WERI-Rb-1 (cell line): Measurements from ENCODE around the gene RIPOR2.

Source experiments
- DNase-seq: peaks from one replicate; pipeline ENCODE4 v3.0.0-alpha.2; 2020
- H3K27ac ChIP-seq: fragments of 250-450 bp; sonication (Bioruptor Pico); 2 replicates; pipeline ENCODE4 v1.5.1; 2020; ENCODE audit warnings: mild to moderate bottlenecking, moderate library complexity
- H3K27me3 ChIP-seq: fragments of 250-450 bp; sonication (Bioruptor Pico); 2 replicates; pipeline ENCODE4 v1.5.1; 2021; ENCODE audit warnings: mild to moderate bottlenecking, low read depth, moderate library complexity; ENCODE audit not compliant: insufficient read depth, severe bottlenecking
- H3K36me3 ChIP-seq: fragments of 250-450 bp; sonication (Bioruptor Pico); 2 replicates; pipeline ENCODE4 v1.5.1; 2020; ENCODE audit warnings: mild to moderate bottlenecking, moderate library complexity
- H3K4me3 ChIP-seq: 2 replicates; pipeline ENCODE4 v1.5.1; 2011; ENCODE audit warnings: low read depth, mild to moderate bottlenecking, control low read depth, low read length
- H3K9me3 ChIP-seq: fragments of 250-450 bp; sonication (Bioruptor Pico); 2 replicates; pipeline ENCODE4 v1.5.1; 2021; ENCODE audit warnings: mild to moderate bottlenecking, moderate library complexity; ENCODE audit not compliant: severe bottlenecking
- TF ChIP-seq, protein P1 (sequence below): IDR thresholded peaks from 2 replicates; pipeline ENCODE4 v1.5.1; 2011; ENCODE audit warnings: low read depth, mild to moderate bottlenecking, control low read depth, inconsistent platforms, low read length

RIPOR2 gene

DNA sequence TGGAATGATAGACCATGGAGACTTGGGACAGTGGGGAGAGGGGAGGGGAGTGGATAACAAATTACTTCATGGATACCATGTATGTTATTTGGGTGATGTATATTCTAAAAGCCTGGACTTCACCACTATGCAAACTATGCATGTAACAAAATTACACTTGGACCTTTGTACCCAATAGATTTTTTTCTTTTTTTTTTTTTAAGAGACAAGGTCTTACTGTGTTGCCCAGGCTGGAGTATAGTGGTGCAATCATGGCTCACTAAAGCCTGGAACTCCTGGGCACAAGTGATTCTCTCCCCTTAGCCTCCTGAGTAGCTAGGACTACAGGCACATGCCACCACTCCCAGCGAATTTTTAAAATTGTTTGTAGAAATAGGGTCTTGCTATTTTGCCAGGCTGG, 45.3 kb downstream of the RIPOR2 start:
- Histone ChIP-seq H3K9me3 (no peaks in the 10 kb centered on the region), H3K27ac (no peak overlapping the region), H3K4me3 (no peak overlapping the region), H3K27me3 (no peaks in the 10 kb centered on the region), H3K36me3 (no peaks in the 10 kb centered on the region)
- DNase-seq: no peak
- TF ChIP-seq, protein P1, sequence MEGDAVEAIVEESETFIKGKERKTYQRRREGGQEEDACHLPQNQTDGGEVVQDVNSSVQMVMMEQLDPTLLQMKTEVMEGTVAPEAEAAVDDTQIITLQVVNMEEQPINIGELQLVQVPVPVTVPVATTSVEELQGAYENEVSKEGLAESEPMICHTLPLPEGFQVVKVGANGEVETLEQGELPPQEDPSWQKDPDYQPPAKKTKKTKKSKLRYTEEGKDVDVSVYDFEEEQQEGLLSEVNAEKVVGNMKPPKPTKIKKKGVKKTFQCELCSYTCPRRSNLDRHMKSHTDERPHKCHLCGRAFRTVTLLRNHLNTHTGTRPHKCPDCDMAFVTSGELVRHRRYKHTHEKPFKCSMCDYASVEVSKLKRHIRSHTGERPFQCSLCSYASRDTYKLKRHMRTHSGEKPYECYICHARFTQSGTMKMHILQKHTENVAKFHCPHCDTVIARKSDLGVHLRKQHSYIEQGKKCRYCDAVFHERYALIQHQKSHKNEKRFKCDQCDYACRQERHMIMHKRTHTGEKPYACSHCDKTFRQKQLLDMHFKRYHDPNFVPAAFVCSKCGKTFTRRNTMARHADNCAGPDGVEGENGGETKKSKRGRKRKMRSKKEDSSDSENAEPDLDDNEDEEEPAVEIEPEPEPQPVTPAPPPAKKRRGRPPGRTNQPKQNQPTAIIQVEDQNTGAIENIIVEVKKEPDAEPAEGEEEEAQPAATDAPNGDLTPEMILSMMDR: no peak

DNA sequence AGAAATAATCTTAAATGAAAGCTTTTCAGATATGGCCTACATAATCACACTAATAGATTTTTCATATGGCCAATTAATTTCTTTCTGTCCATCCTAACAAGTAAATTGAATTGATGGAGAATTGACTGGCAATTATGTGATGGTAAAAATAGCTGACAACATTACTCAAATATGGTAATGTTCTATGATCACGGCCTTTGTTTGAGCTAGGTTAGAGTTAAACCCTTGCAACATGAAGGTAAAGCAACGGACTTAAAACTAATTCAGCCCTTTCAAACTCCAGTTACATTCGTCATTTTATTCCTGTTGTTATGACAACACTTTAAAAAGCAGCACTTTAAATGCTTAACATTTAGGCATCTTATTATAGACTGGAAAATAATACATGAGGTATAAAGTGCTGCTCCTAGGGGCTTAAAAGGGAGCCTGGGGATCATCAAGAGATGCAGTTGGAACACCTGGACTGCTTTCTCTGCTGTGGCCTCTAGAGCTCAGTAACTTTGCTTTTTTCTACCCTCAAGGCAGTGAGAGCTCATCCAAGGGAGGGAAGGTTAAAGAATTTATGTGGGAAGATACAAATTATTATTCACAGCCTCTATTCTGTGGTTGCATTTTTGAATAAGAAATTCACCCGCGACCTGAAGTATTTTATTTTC, 46.9 kb downstream of the RIPOR2 start:
- H3K36me3 ChIP-seq: no peaks in the 10 kb centered on the region
- TF ChIP-seq, protein P1: 0 out of 2 replicates have a peak, but pooled peaks have one; percentile 15
- DNase-seq: no peak

DNA sequence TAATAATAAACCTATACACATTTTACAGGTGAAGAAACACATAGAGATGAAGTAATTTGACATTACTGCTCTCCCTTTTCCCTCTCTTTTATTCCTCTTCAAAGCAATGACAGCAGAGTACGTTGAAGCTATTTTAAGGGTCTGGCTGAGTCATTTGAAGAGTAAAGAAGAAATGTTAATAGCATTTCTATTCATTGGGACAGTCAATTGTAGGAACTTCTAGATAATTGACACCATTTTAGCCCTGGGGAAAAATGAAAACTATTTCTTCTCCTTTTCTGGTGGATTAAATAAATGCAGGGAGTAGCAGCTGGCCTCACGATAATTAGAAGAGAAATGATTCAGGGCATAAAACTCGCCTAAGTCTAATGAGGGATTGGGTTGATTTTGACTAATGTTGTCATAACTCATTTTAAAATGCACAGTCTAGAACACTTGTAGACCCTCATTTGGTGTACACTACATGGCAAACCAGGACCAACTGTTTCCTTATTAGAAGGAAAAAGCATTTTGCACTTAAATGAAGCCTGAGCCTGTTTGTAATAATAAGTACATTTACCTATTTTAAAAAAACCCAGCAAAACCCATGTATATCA, 48.1 kb downstream of the RIPOR2 start:
- no peaks in the 10 kb centered on the region for H3K9me3 ChIP-seq
- DNase-seq: no peak

More for the DNA sequence above, 46.9 kb downstream of the RIPOR2 start:
- no peak overlapping the region for H3K27ac ChIP-seq
- no peaks in the 10 kb centered on the region for H3K9me3 ChIP-seq
- no peak overlapping the region for H3K4me3 ChIP-seq
- H3K27me3 ChIP-seq: no peaks in the 10 kb centered on the region

DNA sequence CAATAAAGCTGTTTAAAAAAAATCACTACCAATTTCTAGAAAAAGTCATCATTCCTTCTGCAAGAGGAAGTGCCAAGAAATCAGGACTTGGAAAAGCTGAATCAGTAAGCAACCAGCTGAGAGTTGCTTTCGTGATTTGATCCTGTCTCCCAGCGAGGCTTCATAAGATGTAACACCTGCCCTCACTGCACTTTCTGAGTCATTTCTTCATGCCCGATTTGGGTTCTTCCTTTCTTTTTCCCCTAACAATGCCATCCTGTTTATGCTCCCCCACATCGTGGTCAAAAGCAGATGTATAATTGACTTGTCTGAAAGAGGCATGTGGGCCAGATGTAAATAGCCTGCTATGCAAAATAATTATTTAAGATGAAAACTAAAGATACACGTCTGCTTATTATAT, 52.1 kb downstream of the RIPOR2 start:
- no peak overlapping the region for H3K4me3 ChIP-seq
- H3K9me3 ChIP-seq: no peaks in the 10 kb centered on the region
- no peak for DNase-seq
- no peaks in the 10 kb centered on the region for H3K27me3 ChIP-seq
- H3K36me3 ChIP-seq: no peaks in the 10 kb centered on the region
- TF ChIP-seq, protein P1: no peak
- H3K27ac ChIP-seq: no peak overlapping the region

More for the DNA sequence above, 48.1 kb downstream of the RIPOR2 start:
- H3K27me3 ChIP-seq: no peaks in the 10 kb centered on the region
- no peak overlapping the region for H3K27ac ChIP-seq
- H3K4me3 ChIP-seq: no peak overlapping the region
- H3K36me3 ChIP-seq: no peaks in the 10 kb centered on the region
- TF ChIP-seq, protein P1: no peak

DNA sequence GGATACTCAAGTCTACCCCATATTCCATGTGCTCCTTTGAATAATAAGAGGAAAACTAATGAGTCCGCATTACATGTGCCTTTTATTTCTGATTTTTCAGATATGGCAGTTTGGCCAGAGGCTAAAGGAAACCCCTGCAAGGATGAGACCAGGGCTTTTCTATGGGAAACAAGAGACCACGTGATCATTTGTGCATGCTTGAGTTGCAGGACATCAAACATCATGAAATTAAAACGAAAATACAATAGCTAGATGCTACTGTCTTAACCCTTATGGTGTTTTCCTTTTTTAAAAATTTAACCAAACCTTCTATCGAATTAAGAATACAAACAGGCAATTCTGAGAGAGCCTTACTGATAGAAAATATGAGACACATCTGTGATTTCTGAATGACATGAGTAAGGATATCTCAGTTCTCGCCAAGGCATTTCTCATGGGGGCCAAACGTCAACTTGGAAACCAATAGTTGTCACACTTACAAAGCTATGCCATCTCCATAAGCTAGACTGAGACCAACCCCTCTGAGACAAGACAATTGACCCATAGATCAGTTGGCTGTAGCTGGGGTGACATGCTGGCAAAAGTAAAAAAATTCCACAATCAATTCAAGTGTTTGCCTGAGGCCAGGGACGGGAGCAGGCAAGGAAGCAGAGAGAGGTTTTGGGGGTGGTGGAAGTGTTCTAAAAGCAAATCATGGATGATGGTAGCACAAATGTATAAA, 52.8 kb downstream of the RIPOR2 start:
- H3K27ac ChIP-seq: no peak overlapping the region

More for the DNA sequence above, 52.8 kb downstream of the RIPOR2 start:
- Histone ChIP-seq H3K4me3 (no peak overlapping the region), H3K9me3 (no peaks in the 10 kb centered on the region), H3K36me3 (no peaks in the 10 kb centered on the region), H3K27me3 (no peaks in the 10 kb centered on the region)
- TF ChIP-seq, protein P1: no peak
- no peak for DNase-seq
